Sigmoid colon (tissue), 4 donors: ENCODE results near the gene SNX15.

ENCODE experiments used
- CTCF ChIP-seq, 4 experiments: fragments of 450-650 bp in 3 of 4; fragments of 200-600 bp in 1 of 4; IDR thresholded peaks; one replicate each; pipeline ENCODE4 v1.5.1; 2016 to 2019; ENCODE audit warnings: antibody characterized with exemption in 4 of 4, mild to moderate bottlenecking in 3 of 4, moderate library complexity in 2 of 4
- EP300 ChIP-seq, 4 donors: sonication (generic); formaldehyde crosslinking; IDR thresholded peaks; one replicate each; pipeline ENCODE4 v1.6.1; 2017; ENCODE audit warnings: antibody characterized with exemption in 4 of 4
- POLR2A ChIP-seq, 2 donors: fragments of 450-650 bp; IDR thresholded peaks; one replicate each; pipeline ENCODE4 v1.6.1; 2016; ENCODE audit warnings: antibody characterized with exemption in 2 of 2, mild to moderate bottlenecking in 2 of 2, moderate library complexity in 2 of 2
- POLR2AphosphoS5 ChIP-seq, 4 donors: sonication (generic); formaldehyde crosslinking; IDR thresholded peaks; one replicate each; pipeline ENCODE4 v1.6.1; 2017; ENCODE audit warnings: antibody characterized with exemption in 4 of 4

GRCh38 chr11:65083834-65084597 is 56.8 kb downstream of the SNX15 start, which contains the start of the genes CDCA5 and ZFPL1:
- TF ChIP-seq CTCF (IDR thresholded peaks at IDR 0.05), result no peak
- peak; percentile 83 to 93 (median 92) for TF ChIP-seq POLR2AphosphoS5 (IDR thresholded peaks at IDR 0.05)
- peak in 1 of 2 donors; percentile 48 for TF ChIP-seq POLR2A (IDR thresholded peaks at IDR 0.05)
- peak in 2 of 4 donors; percentile 33 to 82 for TF ChIP-seq EP300 (IDR thresholded peaks at IDR 0.05)
